Gastrocnemius medialis (tissue), 4 donors: ENCODE measurements around the gene CD276.

Experiments used
- POLR2A ChIP-seq, 2 donors: fragments of 450-650 bp; IDR thresholded peaks; one replicate each; pipeline ENCODE4 v1.6.1; 2017; ENCODE audit warnings: antibody characterized with exemption in 2 of 2, mild to moderate bottlenecking in 2 of 2, moderate library complexity in 2 of 2
- TF ChIP-seq, protein P1 (sequence below), 5 experiments: fragments of 450-650 bp in 3 of 5; fragments of 200-600 bp in 2 of 5; sonication (generic) in 2 of 5; IDR thresholded peaks in 4 of 5; conservative IDR thresholded peaks in 1 of 5; 1 replicate in 4 of 5; 2 replicates in 1 of 5; pipeline ENCODE4 v1.5.1; 2016 to 2019; ENCODE audit warnings: antibody characterized with exemption in 5 of 5, mild to moderate bottlenecking in 3 of 5, moderate library complexity in 3 of 5

GRCh38 chr15:73741321-73741836 lies 57.2 kb downstream of the CD276 start:
- TF ChIP-seq, protein P1, sequence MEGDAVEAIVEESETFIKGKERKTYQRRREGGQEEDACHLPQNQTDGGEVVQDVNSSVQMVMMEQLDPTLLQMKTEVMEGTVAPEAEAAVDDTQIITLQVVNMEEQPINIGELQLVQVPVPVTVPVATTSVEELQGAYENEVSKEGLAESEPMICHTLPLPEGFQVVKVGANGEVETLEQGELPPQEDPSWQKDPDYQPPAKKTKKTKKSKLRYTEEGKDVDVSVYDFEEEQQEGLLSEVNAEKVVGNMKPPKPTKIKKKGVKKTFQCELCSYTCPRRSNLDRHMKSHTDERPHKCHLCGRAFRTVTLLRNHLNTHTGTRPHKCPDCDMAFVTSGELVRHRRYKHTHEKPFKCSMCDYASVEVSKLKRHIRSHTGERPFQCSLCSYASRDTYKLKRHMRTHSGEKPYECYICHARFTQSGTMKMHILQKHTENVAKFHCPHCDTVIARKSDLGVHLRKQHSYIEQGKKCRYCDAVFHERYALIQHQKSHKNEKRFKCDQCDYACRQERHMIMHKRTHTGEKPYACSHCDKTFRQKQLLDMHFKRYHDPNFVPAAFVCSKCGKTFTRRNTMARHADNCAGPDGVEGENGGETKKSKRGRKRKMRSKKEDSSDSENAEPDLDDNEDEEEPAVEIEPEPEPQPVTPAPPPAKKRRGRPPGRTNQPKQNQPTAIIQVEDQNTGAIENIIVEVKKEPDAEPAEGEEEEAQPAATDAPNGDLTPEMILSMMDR (IDR thresholded peaks at IDR 0.05 in 4 of 5, conservative IDR thresholded peaks at IDR 0.05 in 1 of 5) = no peak
- TF ChIP-seq POLR2A (IDR thresholded peaks at IDR 0.05) = no peak
